Uterus (tissue), 2 donors: Measurements from ENCODE around the gene C19orf73.

Experiments
- CTCF ChIP-seq, 4 experiments: fragments of 200-600 bp in 2 of 4; fragments of 450-650 bp in 2 of 4; sonication (generic) in 2 of 4; IDR thresholded peaks; one replicate each; pipeline ENCODE4 v1.5.1; 2016 to 2019; ENCODE audit warnings: antibody characterized with exemption in 4 of 4, mild to moderate bottlenecking in 2 of 4, moderate library complexity in 1 of 4
- POLR2A ChIP-seq, 2 donors: fragments of 450-650 bp; IDR thresholded peaks; one replicate each; pipeline ENCODE4 v1.6.1; 2016; ENCODE audit warnings: antibody characterized with exemption in 2 of 2, mild to moderate bottlenecking in 1 of 2, moderate library complexity in 1 of 2

- TF ChIP-seq CTCF (IDR thresholded peaks at IDR 0.05) (no peak), POLR2A (IDR thresholded peaks at IDR 0.05) (no peak)
Measured at GRCh38 chr19:49071860-49072547, 46.9 kb downstream of the C19orf73 start.
